Neural cell (in vitro differentiated cells): Measurements from ENCODE around the gene TBL1XR1. TPM values are rescaled to one million over a fixed set of nuclear protein-coding genes. Genes with fewer than 3 reads are reported as not detected.
A peak's percentile ranks its signal among the peaks of the same experiment; 100 is the strongest.
"Not testable (repeated sequence)": the region's sequence is repeated elsewhere in the genome, so short reads cannot be mapped to it uniquely, and the experiment has no call there.

Experiments
- H2AFZ ChIP-seq: fragments of 200-600, 300-800 bp; sonication (generic), shearing (Covaris generic); 2 replicates; pipeline ENCODE4 v1.6.0; 2014; ENCODE audit warnings: low read depth, mild to moderate bottlenecking, antibody characterized with exemption, low read length, moderate library complexity
- H3F3A ChIP-seq: fragments of 200-600 bp; shearing (Covaris generic); 2 replicates; pipeline ENCODE4 v1.6.1; 2016; ENCODE audit warnings: mild to moderate bottlenecking, moderate library complexity, mixed read lengths, antibody characterized with exemption, low read length; ENCODE audit not compliant: insufficient read depth, poor library complexity, severe bottlenecking
- H3K27ac ChIP-seq: fragments of 200-600, 300-800 bp; sonication (generic), shearing (Covaris generic); 2 replicates; pipeline ENCODE4 v1.5.1; 2014; ENCODE audit warnings: mild to moderate bottlenecking, low read length, moderate library complexity
- H3K27me3 ChIP-seq: fragments of 300-800, 200-600 bp; sonication (generic), shearing (Covaris generic); 2 replicates; pipeline ENCODE4 v1.6.0; 2014; ENCODE audit warnings: mild to moderate bottlenecking, low read depth, low read length, moderate library complexity; ENCODE audit not compliant: insufficient read depth
- H3K36me3 ChIP-seq: fragments of 300-800, 200-600 bp; sonication (generic), shearing (Covaris generic); 2 replicates; pipeline ENCODE4 v1.5.1; 2014; ENCODE audit warnings: mild to moderate bottlenecking, antibody characterized with exemption, low read length, moderate library complexity; ENCODE audit not compliant: insufficient read depth
- H3K4me2 ChIP-seq: fragments of 300-800, 200-600 bp; sonication (generic), shearing (Covaris generic); 2 replicates; pipeline ENCODE4 v1.6.0; 2014; ENCODE audit warnings: mild to moderate bottlenecking, low read length
- H3K4me3 ChIP-seq: fragments of 300-800, 200-600 bp; sonication (generic), shearing (Covaris generic); 2 replicates; pipeline ENCODE4 v1.5.1; 2014; ENCODE audit warnings: mild to moderate bottlenecking, low read length, moderate library complexity
- H3K79me2 ChIP-seq: fragments of 200-600 bp; shearing (Covaris generic); replicated peaks from 2 replicates; pipeline ENCODE4 v1.6.0; 2014; ENCODE audit warnings: mild to moderate bottlenecking, low read length, moderate library complexity; ENCODE audit not compliant: insufficient read depth
- H3K9ac ChIP-seq: fragments of 300-800, 200-600 bp; sonication (generic), shearing (Covaris generic); 2 replicates; pipeline ENCODE4 v1.6.1; 2016; ENCODE audit warnings: mild to moderate bottlenecking, low read length, mixed read lengths
- H3K9me2 ChIP-seq: fragments of 200-600 bp; shearing (Covaris generic); 2 replicates; pipeline ENCODE4 v1.6.1; 2016; ENCODE audit warnings: mild to moderate bottlenecking, low read length, mixed read lengths; ENCODE audit not compliant: insufficient read depth
- H3K9me3 ChIP-seq: fragments of 200-600, 300-800 bp; sonication (generic), shearing (Covaris generic); 2 replicates; pipeline ENCODE4 v1.6.1; 2016; ENCODE audit warnings: mild to moderate bottlenecking, mixed run types, low read length, moderate library complexity, mixed read lengths
- H4K20me1 ChIP-seq: fragments of 200-600 bp; shearing (Covaris generic); 2 replicates; pipeline ENCODE4 v1.6.1; 2016; ENCODE audit warnings: mild to moderate bottlenecking, mixed run types; ENCODE audit not compliant: insufficient read depth
- EP300 ChIP-seq: fragments of 450-650 bp; conservative IDR thresholded peaks from 2 replicates; pipeline ENCODE4 v1.6.1; 2014; ENCODE audit warnings: antibody characterized with exemption, mild to moderate bottlenecking, moderate library complexity; ENCODE audit not compliant: poor library complexity, severe bottlenecking
- EZH2 ChIP-seq: fragments of 200-600, 300-800 bp; shearing (Covaris generic), sonication (generic); IDR thresholded peaks from 2 replicates; pipeline ENCODE4 v1.6.1; 2014; ENCODE audit warnings: antibody characterized with exemption, low read length, borderline replicate concordance, mild to moderate bottlenecking; ENCODE audit not compliant: insufficient read depth, poor library complexity, severe bottlenecking
- POLR2AphosphoS5 ChIP-seq: IDR thresholded peaks from 2 replicates; pipeline ENCODE4 v1.6.1; 2012
- RAD21 ChIP-seq: fragments of 450-650 bp; conservative IDR thresholded peaks from 2 replicates; pipeline ENCODE4 v1.6.1; 2014; ENCODE audit warnings: antibody characterized with exemption, mild to moderate bottlenecking, moderate library complexity
- REST ChIP-seq: IDR thresholded peaks from 2 replicates; pipeline ENCODE4 v1.6.1; 2012; ENCODE audit warnings: borderline replicate concordance
- SMC3 ChIP-seq: fragments of 450-650 bp; conservative IDR thresholded peaks from 2 replicates; pipeline ENCODE4 v1.6.1; 2014; ENCODE audit warnings: antibody characterized with exemption, mild to moderate bottlenecking, moderate library complexity; ENCODE audit not compliant: poor library complexity
- polyA plus RNA-seq: library from polyadenylated mRNA; depleted of rRNA; stranded (reverse); fragments of >200 nt; gene quantifications from 2 replicates; pipeline ENCODE4 v1.2.3, GENCODE V29; 2014
- TF ChIP-seq, protein P1 (sequence below): fragments of 450-650 bp; IDR thresholded peaks from 2 replicates; pipeline ENCODE4 v1.5.1; 2014; ENCODE audit warnings: antibody characterized with exemption, mild to moderate bottlenecking, moderate library complexity; ENCODE audit not compliant: poor library complexity, severe bottlenecking

Gene TBL1XR1
- polyA plus RNA-seq, 1 donor from 2014 or later, result 96.3 TPM

DNA sequence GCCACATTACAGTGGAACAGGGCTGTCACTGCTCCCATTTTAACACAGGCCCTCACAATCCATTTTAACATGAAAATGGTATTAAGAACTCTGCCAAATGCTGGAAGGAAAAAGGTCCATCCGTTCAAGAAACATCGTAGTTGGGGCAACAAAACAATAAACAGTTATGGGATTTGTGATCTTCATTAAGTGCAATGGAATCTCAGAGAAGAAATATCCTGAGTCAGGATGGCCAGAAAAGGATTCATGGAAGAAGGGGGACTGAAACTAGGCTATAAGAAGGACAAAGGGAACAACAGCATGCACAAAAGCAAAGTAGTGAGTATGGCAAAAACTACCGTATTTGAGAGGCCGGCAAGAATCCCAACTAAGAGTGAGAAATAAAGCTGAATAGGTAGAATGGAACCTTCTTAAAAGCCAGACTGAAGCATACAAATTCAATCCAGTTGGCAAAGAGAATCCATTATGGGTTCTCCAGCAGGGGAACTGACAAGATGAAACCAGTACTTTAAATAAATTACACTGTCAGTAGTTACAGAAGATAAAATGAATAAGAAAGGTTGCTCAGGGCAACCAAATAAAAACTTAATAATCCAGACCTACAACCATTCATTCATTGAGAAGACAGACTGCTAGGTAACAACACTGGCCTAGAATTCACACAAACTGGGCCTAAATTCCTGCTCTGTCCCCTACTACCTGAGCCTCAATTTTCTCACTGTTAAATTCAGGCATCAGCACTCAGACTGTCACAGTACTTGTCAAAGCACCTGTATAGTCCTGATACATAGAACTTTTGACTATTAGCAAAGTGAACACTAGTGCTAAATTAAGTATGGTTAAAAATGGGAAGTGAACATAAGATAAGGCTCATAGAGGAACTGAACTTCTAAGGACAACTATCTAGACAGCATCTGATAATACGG, 6.3 kb downstream of the TBL1XR1 start:
- H3K79me2 ChIP-seq, result peaks cover 83% of the 10 kb centered on the region
- H3K9me3 ChIP-seq, result no peaks in the 10 kb centered on the region
- TF ChIP-seq POLR2AphosphoS5, result peak; percentile 2
- TF ChIP-seq EP300, result peak; percentile 67
- no peak for TF ChIP-seq SMC3
- TF ChIP-seq, protein P1, sequence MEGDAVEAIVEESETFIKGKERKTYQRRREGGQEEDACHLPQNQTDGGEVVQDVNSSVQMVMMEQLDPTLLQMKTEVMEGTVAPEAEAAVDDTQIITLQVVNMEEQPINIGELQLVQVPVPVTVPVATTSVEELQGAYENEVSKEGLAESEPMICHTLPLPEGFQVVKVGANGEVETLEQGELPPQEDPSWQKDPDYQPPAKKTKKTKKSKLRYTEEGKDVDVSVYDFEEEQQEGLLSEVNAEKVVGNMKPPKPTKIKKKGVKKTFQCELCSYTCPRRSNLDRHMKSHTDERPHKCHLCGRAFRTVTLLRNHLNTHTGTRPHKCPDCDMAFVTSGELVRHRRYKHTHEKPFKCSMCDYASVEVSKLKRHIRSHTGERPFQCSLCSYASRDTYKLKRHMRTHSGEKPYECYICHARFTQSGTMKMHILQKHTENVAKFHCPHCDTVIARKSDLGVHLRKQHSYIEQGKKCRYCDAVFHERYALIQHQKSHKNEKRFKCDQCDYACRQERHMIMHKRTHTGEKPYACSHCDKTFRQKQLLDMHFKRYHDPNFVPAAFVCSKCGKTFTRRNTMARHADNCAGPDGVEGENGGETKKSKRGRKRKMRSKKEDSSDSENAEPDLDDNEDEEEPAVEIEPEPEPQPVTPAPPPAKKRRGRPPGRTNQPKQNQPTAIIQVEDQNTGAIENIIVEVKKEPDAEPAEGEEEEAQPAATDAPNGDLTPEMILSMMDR, result no peak
- H2AFZ ChIP-seq, result no peak overlapping the region
- no peaks in the 10 kb centered on the region for H4K20me1 ChIP-seq
- peak overlapping the region; percentile 67 for H3K27ac ChIP-seq
- H3K4me3 ChIP-seq, result peak overlapping the region; percentile 33
- H3F3A ChIP-seq, result no peaks in the 10 kb centered on the region
- no peaks in the 10 kb centered on the region for H3K36me3 ChIP-seq
- H3K27me3 ChIP-seq, result no peaks in the 10 kb centered on the region
- H3K9ac ChIP-seq, result no peak overlapping the region
- peak overlapping the region; percentile 10 for H3K4me2 ChIP-seq
- H3K9me2 ChIP-seq, result no peaks in the 10 kb centered on the region

- Histone ChIP-seq H3K79me2 (peaks cover 83% of the 10 kb centered on the region), H3K27ac (peak overlapping the region; percentile 67)
- H3K9ac ChIP-seq, H3F3A ChIP-seq, H3K9me3 ChIP-seq, H3K4me3 ChIP-seq, H2AFZ ChIP-seq, H4K20me1 ChIP-seq, H3K36me3 ChIP-seq, H3K4me2 ChIP-seq, H3K9me2 ChIP-seq, H3K27me3 ChIP-seq: not testable (repeated sequence)
Observed at GRCh38 chr3:177190184-177190583, 7.1 kb downstream of the TBL1XR1 start.

- H3K27me3 ChIP-seq, H3K36me3 ChIP-seq, H3K4me3 ChIP-seq, H3K9ac ChIP-seq, H4K20me1 ChIP-seq, H3F3A ChIP-seq, H3K27ac ChIP-seq, H3K4me2 ChIP-seq, H3K9me2 ChIP-seq, H2AFZ ChIP-seq, H3K9me3 ChIP-seq: not testable (repeated sequence)
- H3K79me2 ChIP-seq, result peaks cover 82% of the 10 kb centered on the region
Observed at GRCh38 chr3:177188325-177188724, 9.0 kb downstream of the TBL1XR1 start.

DNA sequence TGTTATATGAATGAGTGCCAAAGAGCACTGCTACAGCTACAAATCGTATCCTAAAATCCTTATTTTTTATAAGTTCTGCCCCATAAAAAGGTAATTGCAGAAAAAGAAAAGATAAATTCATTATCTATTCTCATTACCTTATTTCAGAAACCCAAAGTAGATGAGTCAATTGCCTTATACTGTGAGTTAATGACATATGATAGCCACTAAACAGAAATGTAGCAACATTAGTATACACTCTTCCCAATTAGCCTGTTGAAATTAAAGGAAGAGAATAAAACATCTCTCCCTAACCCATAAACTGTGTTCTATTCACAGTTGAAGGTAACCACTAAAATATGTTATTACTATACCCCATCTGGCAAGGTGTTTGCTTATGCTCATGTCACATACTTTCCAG, 11.0 kb downstream of the TBL1XR1 start:
- H3F3A ChIP-seq, result no peaks in the 10 kb centered on the region
- H3K4me3 ChIP-seq, result no peak overlapping the region
- H2AFZ ChIP-seq, result no peak overlapping the region
- H4K20me1 ChIP-seq, result no peaks in the 10 kb centered on the region
- no peak overlapping the region for H3K27ac ChIP-seq
- no peaks in the 10 kb centered on the region for H3K27me3 ChIP-seq
- H3K79me2 ChIP-seq, result peaks cover 88% of the 10 kb centered on the region
- no peaks in the 10 kb centered on the region for H3K9me2 ChIP-seq
- no peaks in the 10 kb centered on the region for H3K9me3 ChIP-seq
- no peak for TF ChIP-seq EP300
- TF ChIP-seq SMC3, result no peak
- no peak for TF ChIP-seq EZH2
- no peak for TF ChIP-seq RAD21
- no peak for TF ChIP-seq REST
- no peaks in the 10 kb centered on the region for H3K36me3 ChIP-seq
- no peak overlapping the region for H3K4me2 ChIP-seq
- H3K9ac ChIP-seq, result no peak overlapping the region
